NCI-H2029 treated with DMSO at 0.1 percent for 48 hours (cell line): ENCODE measurements around the gene TMEM101.
"Not testable (repeated sequence)": the region's sequence is repeated elsewhere in the genome, so short reads cannot be mapped to it uniquely, and the experiment has no call there.

Experiments
- DNase-seq: peaks from one replicate; lab custom pipeline; 2025; lab: John Stamatoyannopoulos, UW

TMEM101 gene

GRCh38 chr17:44000141-44000860, 14.5 kb downstream of the TMEM101 start:
- DNase-seq = no peak

DNA sequence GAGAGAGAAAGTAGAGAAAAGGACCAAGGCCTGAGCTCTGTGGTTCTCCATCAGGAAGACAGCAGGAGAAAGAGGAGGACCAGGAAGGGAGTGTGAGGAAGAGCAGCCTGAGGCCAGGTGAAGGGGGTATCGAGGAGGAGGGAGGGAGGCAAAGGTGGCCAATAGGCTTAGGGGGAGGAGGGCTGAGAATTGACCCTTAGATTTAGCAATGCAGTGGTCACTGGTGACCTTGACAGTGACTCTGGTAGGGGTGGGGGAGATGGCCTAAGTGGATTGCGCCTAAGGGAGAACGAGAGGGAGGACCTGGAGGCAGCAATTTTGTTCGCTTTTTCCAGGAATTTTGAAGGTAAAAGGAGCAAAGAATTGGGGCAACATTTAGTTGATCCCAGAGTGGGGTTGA, 15.7 kb downstream of the TMEM101 start:
- DNase-seq = no peak

DNA sequence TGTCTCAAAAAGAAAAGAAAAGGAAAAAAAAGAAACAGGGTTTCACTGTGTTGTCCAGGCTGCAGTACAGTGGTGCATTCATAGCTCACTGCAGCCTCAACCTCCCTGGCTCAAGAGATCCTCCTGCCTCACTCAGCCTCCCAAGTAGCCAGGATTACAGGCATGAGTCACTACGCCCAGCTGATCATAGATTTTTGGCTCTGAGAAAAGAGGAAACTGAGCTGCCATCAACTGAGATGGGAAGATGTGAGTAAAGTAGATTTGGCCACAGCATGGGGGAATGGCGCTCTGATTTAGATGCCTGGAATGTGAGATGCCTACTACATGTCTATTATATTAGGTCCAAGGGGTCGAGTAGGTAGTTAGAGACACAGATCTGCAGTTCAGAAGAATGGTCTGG, 16.2 kb downstream of the TMEM101 start:
- DNase-seq = no peak

DNA sequence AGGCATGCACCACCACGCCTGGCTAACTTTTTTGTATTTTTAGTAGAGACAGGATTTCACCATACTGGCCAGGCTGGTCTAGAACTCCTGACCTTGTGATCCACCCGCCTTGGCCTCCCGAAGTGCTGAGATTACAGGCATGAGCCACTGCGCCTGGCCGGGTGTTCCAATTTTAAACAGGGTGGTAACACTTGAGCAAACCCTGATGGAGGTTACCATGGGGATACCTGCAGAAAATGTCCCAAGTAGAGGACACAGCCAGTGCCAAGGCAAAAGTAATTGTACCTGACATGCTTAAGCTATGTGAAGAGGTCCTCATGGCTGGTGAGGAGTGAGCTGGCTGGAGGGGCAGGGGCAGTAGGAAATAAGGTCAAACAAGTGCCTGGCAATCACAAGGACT, 17.6 kb downstream of the TMEM101 start:
- DNase-seq = not testable (repeated sequence)

DNA sequence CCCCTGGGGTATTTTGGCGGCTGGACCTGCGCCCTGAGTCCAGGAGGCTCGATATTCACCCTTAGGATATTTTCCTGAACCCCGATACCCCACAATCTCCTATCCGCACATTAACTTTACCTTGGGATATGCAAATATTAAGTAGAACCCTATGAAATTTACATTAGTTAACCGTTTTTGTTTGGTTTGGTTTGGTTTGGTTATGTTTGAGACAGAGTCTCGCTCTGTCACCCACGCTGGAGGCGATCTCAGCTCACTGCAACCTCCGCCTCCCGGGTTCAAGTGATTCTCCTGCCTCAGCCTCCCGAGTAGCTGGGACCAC, 19.7 kb downstream of the TMEM101 start:
- no peak for DNase-seq

- no peak for DNase-seq
Measured at GRCh38 chr17:43994272-43995149, 20.3 kb downstream of the TMEM101 start.

DNA sequence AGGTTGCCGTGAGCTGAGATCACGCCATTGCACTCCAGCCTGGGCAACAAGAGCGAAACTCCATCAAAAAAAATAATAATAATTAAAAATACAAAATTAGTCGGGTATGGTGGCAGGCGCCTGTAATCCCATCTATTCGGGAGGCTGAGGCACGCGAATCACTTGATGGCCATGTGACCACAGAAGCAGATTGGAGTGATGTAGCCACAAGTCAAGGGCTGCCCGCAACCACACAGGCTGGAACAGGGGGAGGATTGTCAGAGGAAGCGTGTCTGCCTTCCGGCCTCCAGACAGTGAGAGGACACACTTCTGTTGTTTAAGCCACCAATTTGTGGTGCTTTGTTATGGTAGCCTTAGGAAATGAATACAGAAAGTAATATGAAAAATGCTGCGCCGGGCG, 22.1 kb downstream of the TMEM101 start:
- DNase-seq = no peak

DNA sequence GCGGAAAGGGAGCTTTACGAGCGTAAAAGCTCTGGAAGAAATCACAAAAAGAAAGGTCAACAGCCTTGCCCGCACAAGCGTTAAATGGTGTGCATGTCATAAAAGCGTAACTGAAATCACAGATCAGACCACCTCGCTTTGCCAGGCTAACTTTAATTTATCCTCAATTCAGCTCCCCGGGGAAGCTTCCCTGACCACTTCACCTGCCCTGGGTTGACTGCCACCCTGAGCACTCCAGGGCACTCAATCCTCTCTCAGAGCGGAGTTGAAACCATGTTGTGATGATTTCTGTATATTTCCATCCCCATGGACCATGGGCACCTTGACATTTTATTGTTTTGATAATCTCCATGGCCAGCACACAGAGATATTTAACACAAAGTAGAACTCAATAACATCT, 26.5 kb downstream of the TMEM101 start:
- DNase-seq = no peak

DNA sequence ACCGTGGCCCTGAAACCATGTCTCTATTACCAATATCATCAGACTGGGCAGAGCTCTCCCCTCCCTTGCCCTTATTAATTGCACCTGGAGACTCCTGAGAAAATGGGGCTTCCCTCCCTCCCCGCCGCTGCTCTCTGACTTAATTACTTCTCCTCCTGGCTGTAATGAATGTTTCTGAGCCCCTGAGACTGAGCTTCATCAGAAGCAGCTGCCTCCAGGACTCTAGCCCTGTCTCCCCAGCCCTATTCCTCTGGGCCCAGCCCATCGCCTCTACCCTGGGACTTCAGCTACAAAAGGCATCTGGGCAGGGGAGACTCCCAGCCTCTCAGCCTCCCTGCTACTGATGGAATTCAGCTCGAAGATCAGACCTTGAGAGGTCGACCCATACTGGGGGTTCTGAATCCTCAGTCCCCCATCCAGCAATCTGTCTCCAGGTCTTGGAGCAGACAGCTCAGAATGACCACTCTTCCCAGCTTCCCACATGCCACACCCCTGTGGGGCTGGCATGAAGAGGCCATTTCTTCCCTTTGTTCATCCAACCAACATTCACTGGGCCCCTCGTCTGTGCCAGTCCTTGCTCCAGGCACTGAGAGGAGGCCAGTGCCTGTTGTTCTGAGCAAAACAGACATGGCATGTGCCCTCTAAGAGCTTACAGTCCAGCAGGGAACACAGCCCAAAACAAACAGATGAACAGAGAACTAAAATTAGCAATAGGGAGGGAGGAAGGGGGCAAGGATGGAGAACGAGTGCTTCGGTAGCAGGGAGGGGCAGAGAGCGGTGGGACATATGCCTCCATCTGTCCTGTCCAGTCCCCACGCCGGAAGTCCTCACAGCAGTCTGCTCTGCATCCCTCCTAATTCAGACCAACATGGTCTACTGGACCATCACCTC, 27.4 kb downstream of the TMEM101 start:
- DNase-seq = no peak

DNA sequence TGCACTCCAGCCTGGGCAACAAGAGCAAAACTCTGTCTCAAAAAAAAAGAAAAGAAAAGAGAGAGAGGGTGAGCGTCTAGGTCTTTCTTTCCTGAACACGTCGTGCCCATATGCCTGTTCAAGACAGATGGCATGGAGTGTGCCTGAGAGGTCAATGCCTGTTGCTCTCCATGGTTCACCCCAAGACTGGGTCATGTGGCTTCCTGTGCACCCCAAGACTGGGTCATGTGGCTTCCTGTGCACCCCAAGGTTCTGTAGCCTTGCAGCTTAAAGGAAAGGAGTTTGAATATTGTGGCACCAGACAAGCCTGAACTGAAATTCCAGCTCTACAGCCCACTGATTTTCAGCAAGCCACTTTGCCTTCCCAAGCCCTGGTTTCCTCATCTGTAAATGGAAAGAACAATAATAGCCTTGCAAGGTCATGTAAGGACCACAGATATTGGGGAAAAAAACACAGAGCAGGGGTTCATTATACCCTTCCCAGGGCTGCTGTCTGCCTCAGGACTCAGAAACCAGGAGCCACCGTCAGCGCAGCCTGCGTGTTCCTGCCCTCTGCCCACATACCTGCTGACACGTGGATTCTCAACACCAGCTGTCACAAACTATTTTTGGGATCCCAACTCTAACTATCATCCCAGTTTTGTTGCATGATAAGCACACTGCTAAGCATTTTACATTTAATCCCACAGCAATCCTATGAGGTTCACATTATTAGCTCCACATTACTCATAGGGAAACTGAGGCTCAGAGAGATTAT, 28.4 kb downstream of the TMEM101 start:
- DNase-seq = no peak

DNA sequence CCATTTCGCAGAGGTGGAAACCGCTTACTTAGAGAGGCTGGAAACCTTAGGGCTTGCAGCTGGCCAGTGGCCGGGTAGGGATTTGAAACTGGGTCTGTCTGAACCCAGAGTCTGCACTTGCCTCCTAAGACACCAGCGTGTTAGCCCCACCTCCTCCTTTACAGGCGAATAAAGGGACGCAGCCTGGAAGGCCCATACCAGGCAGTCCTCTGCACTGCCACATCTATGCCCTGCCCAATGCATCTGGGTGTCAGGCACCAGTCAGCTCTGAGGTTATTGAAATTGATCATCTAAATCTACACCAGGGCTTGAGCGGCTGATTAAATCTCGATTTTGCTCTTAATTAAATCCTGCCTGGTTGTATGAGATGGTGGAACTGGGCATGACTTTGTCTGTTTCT, 30.2 kb downstream of the TMEM101 start:
- DNase-seq = no peak

DNA sequence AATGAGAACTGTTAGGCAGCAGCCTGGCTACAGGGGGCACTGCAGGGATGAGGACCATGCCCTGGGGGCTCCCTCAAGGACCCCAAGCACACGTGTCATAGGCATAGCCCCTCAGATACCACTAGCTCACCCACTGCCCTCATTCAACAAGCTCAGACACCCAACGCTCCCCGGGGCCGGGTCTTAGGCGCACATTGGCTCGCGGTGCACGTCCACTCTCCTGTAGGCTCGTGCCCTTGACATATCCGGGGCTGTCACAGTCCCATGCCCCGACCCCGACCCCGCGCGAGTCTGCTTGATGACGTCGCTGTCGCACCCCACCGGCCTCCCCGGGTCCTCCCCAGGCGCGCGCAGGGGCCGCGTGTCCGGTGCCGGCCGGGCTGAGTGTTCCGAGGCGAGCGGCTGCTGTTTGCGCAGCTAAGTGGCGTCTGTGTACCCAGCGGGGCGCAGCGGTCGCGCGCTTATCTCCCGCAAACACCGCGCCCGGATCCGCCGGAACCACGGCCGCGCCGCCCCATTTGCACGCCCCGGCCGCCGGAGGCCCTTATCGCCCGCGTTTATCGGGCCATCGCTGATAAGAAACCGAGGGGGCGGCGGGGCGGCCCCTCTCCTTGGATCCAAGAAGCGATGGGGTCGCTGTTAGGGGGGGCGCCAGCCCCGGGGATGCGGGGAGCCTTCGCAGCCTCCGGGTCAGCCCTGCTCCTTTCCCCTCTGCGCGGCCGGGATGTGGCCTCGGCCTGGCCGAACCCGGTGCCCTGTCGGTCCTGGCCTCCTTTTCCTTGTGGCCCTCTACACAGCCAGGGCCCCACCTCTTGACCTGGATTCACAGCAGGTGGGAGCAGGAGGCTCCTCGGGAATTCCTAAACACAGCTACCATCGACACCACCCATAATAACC, 31.0 kb downstream of the TMEM101 start:
- no peak for DNase-seq

DNA sequence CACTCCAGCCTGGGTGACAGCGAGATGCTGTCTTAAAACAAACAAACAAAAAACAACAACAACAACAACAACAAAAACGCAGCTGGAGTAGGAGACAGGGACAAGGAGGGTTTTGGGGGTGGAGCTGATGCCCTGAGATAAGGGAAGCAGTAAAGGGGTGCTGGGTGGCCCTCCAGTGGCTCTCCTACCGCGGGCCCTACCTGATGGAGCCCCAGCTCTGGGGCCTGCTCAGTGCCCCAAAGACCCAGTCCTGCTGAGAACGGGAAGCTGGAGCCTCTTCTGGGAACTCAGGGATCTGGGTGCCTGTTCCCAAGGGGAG, 31.6 kb downstream of the TMEM101 start:
- DNase-seq = no peak

DNA sequence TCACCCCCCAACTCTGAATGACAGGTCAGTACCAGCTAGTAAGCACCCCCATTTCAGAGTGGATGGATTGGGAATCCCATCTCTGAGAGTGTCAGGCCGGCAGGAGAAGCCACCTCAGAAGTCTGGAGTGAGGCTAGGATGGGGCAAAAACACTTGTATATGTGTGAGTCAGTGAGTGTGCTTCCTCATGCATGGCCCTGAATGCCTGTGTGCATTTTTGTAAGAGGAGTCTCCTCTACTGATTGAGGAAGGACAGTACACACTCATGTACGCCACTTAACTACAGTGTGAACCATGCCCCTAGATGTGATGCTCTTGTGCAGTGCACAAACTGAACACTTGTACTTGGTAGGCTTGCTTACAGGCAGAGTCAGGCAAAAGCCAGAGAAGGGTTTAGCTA, 32.6 kb downstream of the TMEM101 start:
- DNase-seq = no peak

- DNase-seq = no peak
Measured at GRCh38 chr17:43979671-43980070, 35.1 kb downstream of the TMEM101 start.

GRCh38 chr17:43979011-43979410, 35.8 kb downstream of the TMEM101 start:
- DNase-seq = no peak

- DNase-seq = no peak
Measured at GRCh38 chr17:43978078-43978477, 36.7 kb downstream of the TMEM101 start.

DNA sequence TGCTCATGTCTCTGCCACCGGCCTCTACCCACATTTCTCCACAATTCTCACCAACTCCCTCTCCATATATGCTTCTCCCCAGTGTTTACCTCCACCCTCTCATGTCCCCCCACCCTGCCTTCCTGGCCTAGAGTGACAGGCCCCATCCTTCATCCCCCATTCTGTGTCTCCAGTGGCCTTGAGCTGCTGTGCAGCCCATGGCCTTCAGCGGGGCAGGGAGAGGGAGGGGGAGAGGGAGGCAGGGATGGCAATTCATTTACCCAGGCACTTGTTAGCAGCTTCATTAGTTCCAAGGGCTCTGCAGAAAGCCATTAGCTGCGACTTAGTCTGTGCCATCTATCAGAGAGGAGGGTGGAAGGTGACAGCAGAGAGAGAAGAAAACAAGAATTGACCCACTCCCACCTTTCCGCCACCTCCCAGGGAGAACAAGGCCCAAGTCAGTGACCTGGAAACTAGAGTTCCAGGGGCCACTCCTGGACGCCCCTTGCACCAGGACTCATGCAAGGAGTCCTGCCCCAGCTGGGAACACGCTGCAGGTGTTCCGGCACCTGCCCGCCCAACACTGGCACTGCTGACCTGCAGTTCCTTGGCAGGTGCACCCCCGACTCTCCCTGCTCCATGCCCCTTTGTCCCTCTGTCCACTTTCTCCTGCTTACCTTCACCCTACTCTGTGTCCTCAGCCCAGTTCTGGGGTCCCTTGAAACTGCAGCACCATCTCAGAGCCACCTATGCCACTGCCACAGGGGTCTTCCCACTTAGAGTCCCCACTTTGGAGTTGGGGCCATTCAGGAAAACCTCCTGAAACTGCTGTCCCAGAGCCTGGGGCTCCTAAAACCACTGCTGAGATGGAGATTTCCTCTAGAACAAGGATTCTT, 37.6 kb downstream of the TMEM101 start:
- no peak for DNase-seq

DNA sequence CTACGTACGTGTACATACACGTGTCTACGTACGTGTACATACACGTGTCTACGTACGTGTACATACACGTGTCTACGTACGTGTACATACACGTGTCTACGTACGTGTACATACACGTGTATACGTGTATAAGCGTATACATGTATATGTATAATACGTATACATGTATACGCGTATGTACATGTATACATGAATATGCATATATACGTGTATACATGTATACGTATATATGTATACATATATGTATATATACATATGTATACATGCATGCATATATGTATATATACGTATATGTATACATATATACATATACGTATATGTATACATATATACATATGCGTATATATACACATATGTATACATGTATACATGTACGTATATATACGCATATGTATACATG, 38.9 kb downstream of the TMEM101 start:
- no peak for DNase-seq
